Fibroblast of lung (primary cell): Measurements from ENCODE around the gene FTO. TPM values are rescaled to one million over a fixed set of nuclear protein-coding genes. Genes with fewer than 3 reads are reported as not detected.

Experiments used
- DNase-seq, 2 donors: peaks; one replicate each; pipeline versions ENCODE4 v3.0.0 to v3.0.0-alpha.2; 2010; ENCODE audit warnings: low read depth in 2 of 2
- H2AFZ ChIP-seq: 2 replicates; pipeline ENCODE4 v1.5.1; 2012; ENCODE audit warnings: low read length, control low read depth, inconsistent platforms
- H3K27ac ChIP-seq: 2 replicates; pipeline ENCODE4 v1.5.1; 2011; ENCODE audit warnings: low read length, control low read depth; ENCODE audit not compliant: insufficient read depth
- H3K27me3 ChIP-seq: 2 replicates; pipeline ENCODE4 v1.5.1; 2011; ENCODE audit warnings: mild to moderate bottlenecking, low read length; ENCODE audit not compliant: control insufficient read depth, insufficient read depth
- H3K36me3 ChIP-seq: 2 replicates; pipeline ENCODE4 v1.5.1; 2011; ENCODE audit warnings: low read length; ENCODE audit not compliant: control insufficient read depth, insufficient read depth
- H3K4me1 ChIP-seq: 2 replicates; pipeline ENCODE4 v1.5.1; 2011; ENCODE audit warnings: low read length; ENCODE audit not compliant: control insufficient read depth, insufficient read depth; ENCODE audit errors: extremely low read depth
- H3K4me2 ChIP-seq: 2 replicates; pipeline ENCODE4 v1.5.1; 2011; ENCODE audit warnings: low read length, control low read depth; ENCODE audit not compliant: insufficient read depth; ENCODE audit errors: extremely low read depth
- H3K4me3 ChIP-seq, 4 experiments: fragments of 200-600 bp in 1 of 4; sonication (generic) in 1 of 4; replicated peaks in 1 of 4; 2 replicates each; pipeline ENCODE4 v1.5.1; 2011 to 2016; ENCODE audit warnings: low read length in 4 of 4, low read depth in 3 of 4, mild to moderate bottlenecking in 3 of 4, control low read depth in 2 of 4, inconsistent platforms in 1 of 4, mixed read lengths in 1 of 4; ENCODE audit not compliant: insufficient read depth in 1 of 4; ENCODE audit errors: control extremely low read depth in 1 of 4
- H3K79me2 ChIP-seq: 2 replicates; pipeline ENCODE4 v1.5.1; 2012; ENCODE audit warnings: mild to moderate bottlenecking, low read length, inconsistent platforms; ENCODE audit not compliant: control insufficient read depth, insufficient read depth
- H3K9ac ChIP-seq: 2 replicates; pipeline ENCODE4 v1.5.1; 2011; ENCODE audit warnings: mild to moderate bottlenecking, low read length, control low read depth; ENCODE audit not compliant: insufficient read depth
- H3K9me3 ChIP-seq: 2 replicates; pipeline ENCODE4 v1.5.1; 2012; ENCODE audit warnings: low read depth, low read length; ENCODE audit not compliant: control insufficient read depth, insufficient read depth
- H4K20me1 ChIP-seq: 2 replicates; pipeline ENCODE4 v1.5.1; 2011; ENCODE audit warnings: low read length; ENCODE audit not compliant: control insufficient read depth, insufficient read depth; ENCODE audit errors: extremely low read depth
- CTCF ChIP-seq, 2 donors: IDR thresholded peaks in 1 of 2; conservative IDR thresholded peaks in 1 of 2; 1 replicate in 1 of 2; 2 replicates in 1 of 2; pipeline ENCODE4 v1.5.1; 2011 to 2012; ENCODE audit warnings: low read length in 2 of 2, control low read depth in 1 of 2, inconsistent platforms in 1 of 2, low read depth in 1 of 2, mild to moderate bottlenecking in 1 of 2
- EZH2 ChIP-seq: IDR thresholded peaks from 2 replicates; pipeline ENCODE4 v1.5.1; 2012; ENCODE audit warnings: low read length, control low read depth, mild to moderate bottlenecking; ENCODE audit errors: missing control alignments
- polyA plus RNA-seq, 2 donors: library from polyadenylated mRNA; depleted of rRNA in 1 of 2; stranded (reverse) in 1 of 2; unstranded in 1 of 2; fragments of >200 nt; gene quantifications; 2 replicates each; pipeline ENCODE4 v1.2.1, GENCODE V29; 2011 to 2012; ENCODE audit warnings: missing spikeins in 1 of 2
- total RNA-seq: library from RNA; depleted of rRNA; stranded (reverse); fragments of >200 nt; gene quantifications from 2 replicates; pipeline ENCODE4 v1.2.1, GENCODE V29; 2014

Gene FTO
- total and polyA plus RNA-seq, 2 donors (not counting 1 experiment from before 2014, with no cell fraction given) = 61.1 to 97.6 TPM

- H3K27me3 ChIP-seq = no peaks in the 10 kb centered on the region
- no peak overlapping the region for H3K27ac ChIP-seq
- no peaks in the 10 kb centered on the region for H4K20me1 ChIP-seq
- no peak for TF ChIP-seq CTCF (conservative IDR thresholded peaks at IDR 0.05 in 1 of 2, IDR thresholded peaks at IDR 0.05 in 1 of 2; ENCODE audit: low read depth in 1 of 2, low read length in 2 of 2)
- no peak for TF ChIP-seq EZH2
- H3K9me3 ChIP-seq = no peaks in the 10 kb centered on the region
- H3K36me3 ChIP-seq = no peaks in the 10 kb centered on the region
- peaks cover 5% of the 10 kb centered on the region for H3K4me1 ChIP-seq
- no peak overlapping the region for H3K4me3 ChIP-seq
- no peak overlapping the region for H2AFZ ChIP-seq
- DNase-seq = no peak
- H3K79me2 ChIP-seq = no peaks in the 10 kb centered on the region
- H3K9ac ChIP-seq = no peak overlapping the region
- H3K4me2 ChIP-seq = no peak overlapping the region
These were observed 190.7 kb downstream of the FTO start for GRCh38 chr16:53894686-53895085.

GRCh38 chr16:53895433-53895832 lies 191.5 kb downstream of the FTO start:
- H2AFZ ChIP-seq = no peak overlapping the region
- no peaks in the 10 kb centered on the region for H3K79me2 ChIP-seq
- no peaks in the 10 kb centered on the region for H3K36me3 ChIP-seq
- H3K27me3 ChIP-seq = no peaks in the 10 kb centered on the region
- no peak overlapping the region for H3K27ac ChIP-seq
- no peaks in the 10 kb centered on the region for H3K9me3 ChIP-seq
- H3K4me2 ChIP-seq = no peak overlapping the region
- no peak for DNase-seq
- no peaks in the 10 kb centered on the region for H4K20me1 ChIP-seq
- no peak for TF ChIP-seq CTCF (conservative IDR thresholded peaks at IDR 0.05 in 1 of 2, IDR thresholded peaks at IDR 0.05 in 1 of 2; ENCODE audit: low read depth in 1 of 2, low read length in 2 of 2)
- no peak for TF ChIP-seq EZH2
- H3K9ac ChIP-seq = no peak overlapping the region
- H3K4me3 ChIP-seq = no peak overlapping the region
- H3K4me1 ChIP-seq = peaks cover 5% of the 10 kb centered on the region

- Histone ChIP-seq H3K36me3 (no peaks in the 10 kb centered on the region), H2AFZ (no peak overlapping the region), H3K27ac (no peak overlapping the region), H3K4me2 (no peak overlapping the region), H3K9me3 (no peaks in the 10 kb centered on the region), H3K27me3 (no peaks in the 10 kb centered on the region), H3K4me3 (no peak overlapping the region), H3K4me1 (peaks cover 5% of the 10 kb centered on the region), H3K79me2 (no peaks in the 10 kb centered on the region), H4K20me1 (no peaks in the 10 kb centered on the region), H3K9ac (no peak overlapping the region)
- TF ChIP-seq EZH2 (no peak), CTCF (conservative IDR thresholded peaks at IDR 0.05 in 1 of 2, IDR thresholded peaks at IDR 0.05 in 1 of 2; ENCODE audit: low read depth in 1 of 2, low read length in 2 of 2) (no peak)
- DNase-seq = no peak
These were observed 191.9 kb downstream of the FTO start for GRCh38 chr16:53895851-53896250.
